ENCODE data around the gene CDA.

The CDA gene

DNA sequence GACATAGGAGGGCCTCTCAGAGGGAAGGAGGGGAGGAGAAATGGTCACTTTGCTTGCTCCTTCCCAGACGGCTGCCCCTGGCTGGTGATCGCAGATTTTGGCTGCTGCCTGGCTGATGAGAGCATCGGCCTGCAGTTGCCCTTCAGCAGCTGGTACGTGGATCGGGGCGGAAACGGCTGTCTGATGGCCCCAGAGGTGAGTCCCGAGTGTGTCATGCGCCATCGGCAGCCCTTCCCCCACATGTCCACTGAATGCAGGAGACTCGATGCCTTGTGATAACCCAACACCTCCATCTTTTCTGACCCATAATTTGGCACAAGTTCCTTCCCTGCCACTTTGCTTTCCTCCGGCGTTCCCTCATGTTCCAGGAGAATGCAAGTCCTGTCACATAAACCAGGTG, 59.5 kb downstream of the CDA start:
- no peak for DNase-seq (ENCODE audit: low read depth, low spot score)

DNA sequence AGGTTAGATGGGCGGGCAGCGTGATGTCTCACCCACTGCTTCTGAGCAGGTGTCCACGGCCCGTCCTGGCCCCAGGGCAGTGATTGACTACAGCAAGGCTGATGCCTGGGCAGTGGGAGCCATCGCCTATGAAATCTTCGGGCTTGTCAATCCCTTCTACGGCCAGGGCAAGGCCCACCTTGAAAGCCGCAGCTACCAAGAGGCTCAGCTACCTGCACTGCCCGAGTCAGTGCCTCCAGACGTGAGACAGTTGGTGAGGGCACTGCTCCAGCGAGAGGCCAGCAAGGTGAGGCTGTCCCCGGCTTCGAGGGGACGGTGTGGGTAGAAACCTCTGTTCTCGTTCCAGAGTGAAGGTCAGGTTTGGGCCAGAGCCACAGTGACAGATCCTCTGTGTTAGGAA, 60.0 kb downstream of the CDA start:
- no peak for DNase-seq (ENCODE audit: low read depth, low spot score)

DNA sequence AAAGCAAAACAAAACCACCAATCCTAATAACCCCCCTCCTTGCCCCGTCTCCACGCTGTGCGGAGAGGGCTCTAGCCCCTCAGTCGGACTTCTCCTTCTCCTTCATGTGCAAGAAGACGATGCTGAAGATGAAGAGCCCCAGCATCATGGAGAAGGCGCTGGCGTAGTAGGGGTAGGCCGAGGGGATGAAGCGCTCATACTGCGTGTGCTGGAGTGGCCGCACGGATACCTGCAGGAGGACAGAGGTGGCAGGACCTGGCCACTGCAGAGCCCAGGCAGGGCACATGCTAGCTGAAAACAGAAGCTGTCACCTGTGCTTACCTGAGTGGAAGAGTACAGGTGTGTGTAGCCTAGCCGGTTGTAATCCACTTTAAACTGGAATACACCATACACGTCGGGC, 63.4 kb downstream of the CDA start:
- no peak for DNase-seq (ENCODE audit: low read depth, low spot score)

DNA sequence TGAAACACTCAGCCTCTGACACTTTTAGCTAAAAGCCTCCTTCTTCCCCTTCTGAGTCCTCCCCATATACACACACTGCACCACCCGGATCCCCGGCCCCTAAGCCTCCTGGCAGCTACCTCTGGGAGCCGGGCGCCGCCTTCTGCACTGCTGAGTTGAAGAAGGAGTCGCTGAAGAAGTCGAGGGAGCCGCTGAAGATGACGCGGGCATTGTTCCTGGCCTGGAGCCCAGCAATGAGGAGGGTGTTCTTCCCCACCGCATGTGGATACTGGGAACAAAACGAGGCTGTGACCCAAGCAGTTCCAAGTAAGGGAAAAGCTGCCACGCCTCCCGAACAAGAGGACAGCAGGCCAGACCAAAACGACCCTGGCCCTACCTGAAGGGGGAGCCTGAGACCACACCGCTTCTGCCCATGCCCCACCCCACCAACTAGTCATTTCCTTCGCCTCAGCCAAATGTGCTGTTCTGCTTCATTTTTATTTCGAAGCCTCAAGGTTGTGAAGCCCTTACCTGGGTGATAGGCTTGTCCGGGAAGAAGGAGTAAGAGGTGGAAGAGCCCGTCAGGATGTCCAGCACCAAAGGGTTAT, 65.3 kb downstream of the CDA start:
- DNase-seq (ENCODE audit: low read depth, low spot score): no peak

DNA sequence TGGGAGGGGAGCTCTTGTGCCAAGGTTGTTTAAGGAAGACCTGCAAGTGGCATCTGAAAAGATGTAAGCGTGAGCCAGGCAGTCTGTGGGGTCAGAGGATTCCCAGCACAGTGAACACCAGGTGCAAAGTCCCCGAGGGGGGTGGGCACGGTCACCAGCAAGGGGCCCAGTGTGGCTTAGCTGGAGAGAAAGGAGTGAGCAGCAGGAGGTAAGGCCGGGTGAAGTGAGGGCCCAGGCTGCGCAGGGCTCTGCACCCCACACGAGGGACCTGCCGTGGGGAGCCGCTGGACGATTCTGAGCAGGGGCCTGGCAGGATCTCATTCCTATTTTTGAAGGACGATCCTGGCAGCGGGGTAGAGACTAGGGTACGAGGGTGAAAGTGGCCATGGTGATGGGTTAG, 68.1 kb downstream of the CDA start:
- DNase-seq (ENCODE audit: low read depth, low spot score): no peak

DNA sequence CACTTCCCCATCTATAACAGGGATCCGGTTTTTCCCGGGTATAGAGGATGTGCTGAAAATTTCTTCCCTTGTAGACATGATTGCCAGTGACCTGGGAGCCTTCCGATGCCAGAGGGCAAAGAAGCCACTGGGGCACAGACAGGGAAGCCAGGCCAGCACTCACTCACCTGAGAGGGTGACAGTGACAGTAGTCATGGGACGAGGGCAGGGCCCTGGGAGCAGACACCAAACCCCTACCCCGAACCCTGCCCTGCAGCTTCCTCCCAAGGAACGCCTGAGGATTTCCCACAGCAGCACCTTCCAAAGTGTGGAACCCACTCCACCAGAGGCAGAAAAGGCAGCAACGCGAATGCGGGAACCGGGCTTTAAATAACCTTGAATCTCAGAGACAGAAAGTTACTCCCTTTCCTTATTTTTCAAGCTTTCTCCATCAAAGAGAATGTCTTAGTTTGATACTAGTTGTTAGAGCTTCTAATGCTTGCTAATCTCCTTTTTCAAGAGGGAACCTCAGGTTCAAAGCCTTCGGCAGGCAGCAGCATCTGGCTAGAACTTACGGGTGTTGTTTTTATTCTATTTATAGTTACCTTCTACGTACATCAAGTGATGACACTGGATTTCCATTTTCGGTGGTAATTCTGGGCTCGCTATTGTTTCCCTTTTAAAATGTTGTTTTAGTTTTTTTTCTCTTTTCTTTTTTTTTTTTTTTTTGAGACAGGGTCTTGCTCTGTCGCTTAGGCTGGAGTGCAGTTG, 69.4 kb downstream of the CDA start:
- no peak for DNase-seq (ENCODE audit: low read depth, low spot score)

DNA sequence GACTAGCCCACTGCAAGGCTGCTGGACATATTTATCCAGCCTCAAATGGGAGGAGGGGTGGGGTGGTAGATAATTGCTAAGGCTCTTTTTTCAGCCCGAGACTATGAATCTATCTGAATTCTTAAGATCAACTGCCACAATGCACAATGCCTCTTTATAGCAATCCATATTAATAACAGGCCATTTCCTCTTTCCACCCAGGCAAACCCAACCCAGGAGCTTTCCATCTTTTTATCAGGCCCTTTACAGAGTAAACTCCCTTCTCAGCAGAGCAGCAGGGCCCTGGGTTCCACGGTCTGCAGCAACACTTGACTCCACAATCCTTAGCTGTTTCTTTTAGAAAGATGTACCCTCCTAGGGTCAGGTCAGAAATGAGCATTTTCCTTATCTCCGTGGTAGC, 71.5 kb downstream of the CDA start:
- no peak for DNase-seq (ENCODE audit: low read depth, low spot score)

DNA sequence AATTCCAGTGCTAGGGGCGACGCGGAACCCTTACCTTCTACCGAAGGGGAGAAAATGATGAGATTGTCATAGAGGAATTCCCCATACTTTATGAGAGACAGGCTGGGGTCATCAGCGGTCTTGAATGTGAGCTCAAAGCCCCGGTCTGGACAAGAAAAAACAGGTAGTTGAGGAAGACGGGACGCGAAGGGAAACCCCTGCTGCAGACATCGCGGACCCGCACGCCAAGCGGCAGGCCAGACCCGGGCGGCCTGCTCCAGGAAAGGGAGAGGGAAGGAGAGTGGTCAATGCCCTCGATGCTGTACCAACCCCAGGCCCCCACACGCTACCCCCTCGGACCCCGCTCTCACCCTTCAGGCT, 71.9 kb downstream of the CDA start:
- DNase-seq (ENCODE audit: low read depth, low spot score): no peak

DNA sequence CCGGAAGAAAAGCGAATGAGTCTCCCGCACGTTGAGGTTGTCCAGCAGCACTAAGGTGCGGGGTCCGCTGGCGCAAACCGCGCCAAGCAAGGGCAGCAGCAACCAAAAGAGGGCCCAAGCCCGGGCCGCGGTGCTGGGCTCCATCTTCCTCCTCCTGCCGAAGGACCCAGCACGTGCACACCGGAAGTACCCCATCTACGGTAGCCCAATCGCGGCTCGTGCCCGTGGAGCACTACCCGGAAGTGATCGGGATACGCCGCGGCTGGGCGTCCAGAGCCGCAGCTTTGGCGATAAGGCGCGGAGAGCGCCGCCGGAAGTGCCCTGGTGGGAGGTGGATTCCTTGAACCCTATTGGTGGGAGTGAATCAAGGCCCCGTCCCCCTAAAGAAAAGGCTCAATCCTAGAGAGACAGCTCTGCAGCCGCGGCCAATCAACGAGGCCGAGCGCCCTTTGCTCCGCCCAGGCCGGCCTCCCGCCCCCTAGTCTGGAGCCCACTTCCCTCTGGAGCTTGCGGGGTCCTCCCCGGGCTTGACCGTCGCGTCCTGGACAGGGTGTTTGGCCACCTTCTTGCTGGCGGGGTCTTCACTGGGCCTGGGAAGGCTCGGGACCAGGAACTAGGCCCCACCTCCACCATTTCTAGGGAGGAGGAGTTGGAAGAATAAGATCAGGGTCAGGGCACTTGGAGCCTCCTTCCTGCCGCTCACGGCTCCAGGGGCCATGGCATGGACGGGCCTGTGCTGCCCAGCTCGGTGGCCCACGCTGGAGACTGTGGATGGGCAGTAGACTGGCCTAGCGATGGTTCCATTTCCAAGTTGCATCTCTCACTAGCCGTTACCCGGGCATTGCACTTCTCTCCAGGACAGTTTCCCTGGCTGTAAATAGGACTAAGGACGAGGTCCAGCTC, 72.6 kb downstream of the CDA start, which contains the start of gene DDOST:
Gene DDOST, minus strand, starts transcription at position 163 of the 903 bp plus-strand sequence. Its CDS starts 19 bp downstream, at position 144.
- DNase-seq (ENCODE audit: low read depth, low spot score): peak; percentile 90

DNA sequence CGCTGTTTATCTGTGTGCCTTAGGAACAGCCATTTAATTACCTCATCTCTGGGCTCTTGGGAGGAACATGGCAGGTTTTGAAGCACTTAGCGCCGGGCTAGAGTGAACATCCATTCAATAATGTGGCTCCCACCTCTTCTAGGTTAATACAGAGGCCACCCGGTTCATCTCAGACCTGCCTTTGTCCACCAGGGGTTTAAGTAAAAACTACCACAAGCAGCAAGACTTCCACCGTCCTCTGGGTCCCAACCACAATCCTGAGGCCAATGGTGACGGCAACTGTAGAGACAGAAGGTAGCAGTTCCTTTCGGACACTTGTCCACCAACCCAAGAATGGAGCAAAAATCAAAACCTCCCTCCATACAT, 73.2 kb downstream of the CDA start:
- DNase-seq (ENCODE audit: low read depth, low spot score): no peak

DNA sequence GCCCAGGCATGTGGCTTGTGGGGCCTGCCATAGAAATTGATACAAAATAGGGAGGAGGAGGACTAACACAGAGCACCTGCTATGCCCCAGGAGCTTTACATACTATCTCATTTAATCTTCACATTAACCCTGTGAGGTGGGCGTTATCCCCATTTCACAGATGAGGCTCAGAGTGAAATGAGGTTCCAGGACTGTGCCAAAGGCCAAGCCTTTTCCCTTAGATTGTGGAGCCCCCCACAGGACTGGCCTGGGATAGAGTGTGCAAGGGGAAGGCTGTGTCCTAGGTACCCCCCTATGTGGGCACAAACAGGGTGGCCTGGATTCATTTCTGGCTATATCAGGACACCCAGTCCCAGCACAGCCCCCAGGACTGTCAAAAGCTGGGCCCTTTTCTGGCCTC, 74.5 kb downstream of the CDA start:
- DNase-seq (ENCODE audit: low read depth, low spot score): no peak

DNA sequence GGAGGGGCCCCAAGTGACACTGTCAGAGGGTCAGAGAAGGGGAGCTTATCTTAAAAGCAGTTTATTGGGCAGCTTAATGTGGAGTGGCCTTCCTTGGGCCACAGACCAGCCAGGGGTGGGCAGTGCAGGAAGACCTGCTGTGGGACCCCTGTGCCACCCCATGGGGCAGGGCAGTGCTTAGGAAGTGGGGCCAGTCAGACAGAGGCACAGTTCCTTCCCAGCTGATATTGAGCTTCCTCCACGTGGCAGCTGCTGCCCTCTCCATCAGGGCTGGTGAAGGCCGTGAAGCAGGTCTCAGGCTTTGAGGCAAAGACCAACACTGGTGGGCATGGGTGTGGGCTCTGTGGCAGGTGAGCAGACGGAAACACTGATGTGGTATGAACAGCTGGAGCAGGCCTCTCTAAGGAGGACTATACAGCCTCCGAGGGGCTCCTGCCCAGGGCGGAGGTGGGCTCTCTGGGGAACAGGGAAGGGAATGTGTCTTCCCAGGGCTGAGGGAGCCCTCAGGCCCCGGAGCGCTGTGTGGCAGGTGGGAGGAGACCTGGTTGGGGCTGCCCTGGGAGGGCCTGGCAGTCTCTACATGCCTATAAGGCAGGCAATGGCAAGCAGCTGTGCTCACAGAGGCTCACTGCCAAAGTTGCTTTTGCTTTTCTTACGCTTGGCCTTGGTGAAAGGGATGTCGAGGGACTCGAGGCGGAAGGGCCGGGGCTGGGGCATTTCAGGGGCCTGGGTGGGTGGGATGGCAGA, 75.2 kb downstream of the CDA start:
- DNase-seq (ENCODE audit: low read depth, low spot score): no peak

DNA sequence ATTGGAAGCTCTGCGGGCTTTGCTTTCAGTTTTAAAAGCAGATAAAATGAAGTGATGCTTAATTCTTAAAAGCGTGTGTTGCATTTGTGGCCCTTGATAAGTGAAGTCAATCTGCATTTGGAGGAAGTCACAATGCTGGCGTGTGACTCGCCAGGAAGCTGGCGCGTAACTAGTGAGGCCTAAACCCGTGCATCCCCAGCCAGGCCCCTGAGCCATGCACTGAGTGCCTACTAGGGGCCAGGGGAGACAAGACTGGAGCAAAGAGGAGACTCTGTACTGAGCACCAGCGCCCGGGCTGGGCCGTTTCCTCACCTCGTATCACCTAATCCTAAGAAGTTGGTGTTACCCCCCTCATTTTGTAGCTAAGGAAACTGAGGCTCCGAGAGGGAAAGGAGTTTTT, 76.8 kb downstream of the CDA start:
- DNase-seq (ENCODE audit: low read depth, low spot score): no peak

DNA sequence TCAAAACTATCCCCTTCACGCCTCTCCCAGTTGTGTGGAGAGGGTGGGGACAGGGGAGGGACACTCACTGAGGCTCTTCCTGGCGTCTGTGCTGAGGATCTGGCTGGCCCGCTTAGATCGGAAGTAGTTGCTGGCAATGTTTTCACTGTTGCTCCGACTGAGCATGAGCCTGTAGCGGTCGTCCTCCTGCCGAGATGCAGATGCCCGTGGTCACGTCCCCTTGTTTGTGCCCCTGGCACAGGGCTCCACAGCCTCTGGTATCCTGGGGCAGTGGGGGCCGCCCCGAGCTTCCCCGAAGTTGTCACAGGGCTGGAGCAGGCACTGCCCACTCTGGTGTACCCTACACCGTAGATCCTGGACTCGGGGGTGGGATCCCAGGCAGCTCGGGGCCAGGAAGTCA, 77.2 kb downstream of the CDA start:
- no peak for DNase-seq (ENCODE audit: low read depth, low spot score)

DNA sequence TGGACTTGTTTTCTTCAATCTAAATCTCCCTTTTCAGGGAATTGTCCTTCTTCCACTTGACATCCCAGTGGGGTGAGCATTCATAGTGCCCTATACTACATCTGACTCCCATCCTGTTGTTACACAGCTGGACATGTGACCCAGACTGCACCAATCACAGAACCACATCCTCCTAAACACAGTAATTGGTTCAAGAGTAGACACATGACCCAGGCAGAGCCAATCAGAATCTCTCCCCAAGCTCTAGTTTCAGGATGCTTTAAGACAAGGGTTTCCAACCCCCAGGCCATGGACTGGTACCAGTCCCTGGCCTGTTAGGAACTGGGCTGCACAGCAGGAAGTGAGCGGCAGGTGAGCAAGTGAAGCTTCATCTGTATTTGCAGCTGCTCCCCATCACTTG, 77.9 kb downstream of the CDA start:
- DNase-seq (ENCODE audit: low read depth, low spot score): no peak
